ENCODE data around the gene RFTN1.
A peak's percentile ranks its signal among the peaks of the same experiment; 100 is the strongest.

The RFTN1 gene

GRCh38 chr3:16502347-16502908, 11.1 kb downstream of the RFTN1 start:
- Histone ChIP-seq H4K8ac (ENCODE audit: low read depth, low read length) (no peak overlapping the region), H2AK5ac (ENCODE audit: low read depth, low read length) (no peak overlapping the region), H3K18ac (ENCODE audit: low read length) (peak overlapping the region; percentile 11), H3K14ac (ENCODE audit: low read length) (no peak overlapping the region), H3K79me1 (ENCODE audit: low read depth, low read length) (no peaks in the 10 kb centered on the region), H3K36me3 (replicated peaks in 1 of 2; ENCODE audit: control insufficient read depth in 2 of 2, insufficient read depth in 2 of 2, low read length in 2 of 2) (no peaks in the 10 kb centered on the region), H4K91ac (ENCODE audit: low read depth, low read length, poor library complexity) (no peak overlapping the region), H2BK15ac (ENCODE audit: low read length) (peak overlapping the region; percentile 50), H3K4ac (ENCODE audit: low read length) (no peak overlapping the region), H3K27ac (replicated peaks; ENCODE audit: low read length) (no peak overlapping the region), H3K9ac (ENCODE audit: low read depth, low read length, poor library complexity) (no peak overlapping the region), H3K9me3 (replicated peaks in 1 of 2; ENCODE audit: control insufficient read depth in 2 of 2, insufficient read depth in 1 of 2, low read depth in 1 of 2, low read length in 2 of 2) (peaks cover 0 to 4% of the 10 kb centered on the region in 2 donors), H3K4me2 (ENCODE audit: insufficient read depth, low read length, poor library complexity, severe bottlenecking) (no peak overlapping the region), H2AFZ (ENCODE audit: low read length) (no peak overlapping the region), H2BK120ac (ENCODE audit: low read depth, low read length) (no peak overlapping the region), H3K4me3 (ENCODE audit: low read length in 2 of 2) (no peak overlapping the region), H2BK5ac (ENCODE audit: low read length) (no peak overlapping the region), H2BK12ac (ENCODE audit: low read length) (no peak overlapping the region), H3K23ac (ENCODE audit: low read depth, low read length, poor library complexity) (no peak overlapping the region), H3K27me3 (ENCODE audit: control insufficient read depth in 3 of 3, insufficient read depth in 3 of 3, low read depth in 1 of 3, low read length in 3 of 3) (no peaks in the 10 kb centered on the region), H3K4me1 (ENCODE audit: control insufficient read depth in 2 of 2, insufficient read depth in 1 of 2, low read depth in 1 of 2, low read length in 2 of 2) (peaks cover 4 to 9% of the 10 kb centered on the region in 2 donors)
- no peak for DNase-seq (ENCODE audit: low spot score)
- WGBS, 2 donors (ENCODE audit: extremely low coverage in 2 of 2, insufficient read length in 2 of 2, insufficient replicate concordance in 1 of 2) = no CpG with 5 or more reads among the region's 7 CpGs

- H3K4me2 ChIP-seq (ENCODE audit: insufficient read depth, low read length, poor library complexity, severe bottlenecking) = no peak overlapping the region
- no peak overlapping the region for H4K91ac ChIP-seq (ENCODE audit: low read depth, low read length, poor library complexity)
- H3K14ac ChIP-seq (ENCODE audit: low read length) = no peak overlapping the region
- H2AK5ac ChIP-seq (ENCODE audit: low read depth, low read length) = no peak overlapping the region
- H3K18ac ChIP-seq (ENCODE audit: low read length) = no peak overlapping the region
- no peak overlapping the region for H2BK15ac ChIP-seq (ENCODE audit: low read length)
- no peaks in the 10 kb centered on the region for H3K36me3 ChIP-seq (replicated peaks in 1 of 2; ENCODE audit: control insufficient read depth in 2 of 2, insufficient read depth in 2 of 2, low read length in 2 of 2)
- no peak for DNase-seq (ENCODE audit: low spot score)
- H4K8ac ChIP-seq (ENCODE audit: low read depth, low read length) = no peak overlapping the region
- no peaks in the 10 kb centered on the region for H3K79me1 ChIP-seq (ENCODE audit: low read depth, low read length)
- H3K27ac ChIP-seq (replicated peaks; ENCODE audit: low read length) = no peak overlapping the region
- H3K23ac ChIP-seq (ENCODE audit: low read depth, low read length, poor library complexity) = no peak overlapping the region
- H2AFZ ChIP-seq (ENCODE audit: low read length) = no peak overlapping the region
- no peaks in the 10 kb centered on the region for H3K27me3 ChIP-seq (ENCODE audit: control insufficient read depth in 3 of 3, insufficient read depth in 3 of 3, low read depth in 1 of 3, low read length in 3 of 3)
- no CpG with 5 or more reads among the region's 4 CpGs for WGBS, 2 donors (ENCODE audit: extremely low coverage in 2 of 2, insufficient read length in 2 of 2, insufficient replicate concordance in 1 of 2)
- H3K9me3 ChIP-seq (replicated peaks in 1 of 2; ENCODE audit: control insufficient read depth in 2 of 2, insufficient read depth in 1 of 2, low read depth in 1 of 2, low read length in 2 of 2) = peaks cover 0 to 5% of the 10 kb centered on the region in 2 donors
- no peak overlapping the region for H2BK5ac ChIP-seq (ENCODE audit: low read length)
- no peak overlapping the region for H3K4me3 ChIP-seq (ENCODE audit: low read length in 2 of 2)
- H3K9ac ChIP-seq (ENCODE audit: low read depth, low read length, poor library complexity) = no peak overlapping the region
- no peak overlapping the region for H2BK120ac ChIP-seq (ENCODE audit: low read depth, low read length)
- H3K4ac ChIP-seq (ENCODE audit: low read length) = no peak overlapping the region
- H3K4me1 ChIP-seq (ENCODE audit: control insufficient read depth in 2 of 2, insufficient read depth in 1 of 2, low read depth in 1 of 2, low read length in 2 of 2) = peaks cover 4 to 9% of the 10 kb centered on the region in 2 donors
- H2BK12ac ChIP-seq (ENCODE audit: low read length) = no peak overlapping the region
Measured at GRCh38 chr3:16501376-16501775, 12.1 kb downstream of the RFTN1 start.

- DNase-seq (ENCODE audit: low spot score) = no peak
- Histone ChIP-seq H2AK5ac (ENCODE audit: low read depth, low read length) (no peak overlapping the region), H2BK120ac (ENCODE audit: low read depth, low read length) (no peak overlapping the region), H3K23ac (ENCODE audit: low read depth, low read length, poor library complexity) (no peak overlapping the region), H2BK15ac (ENCODE audit: low read length) (no peak overlapping the region), H3K36me3 (replicated peaks in 1 of 2; ENCODE audit: control insufficient read depth in 2 of 2, insufficient read depth in 2 of 2, low read length in 2 of 2) (no peaks in the 10 kb centered on the region), H3K9me3 (replicated peaks in 1 of 2; ENCODE audit: control insufficient read depth in 2 of 2, insufficient read depth in 1 of 2, low read depth in 1 of 2, low read length in 2 of 2) (peaks cover 2 to 9% of the 10 kb centered on the region in 2 donors), H3K18ac (ENCODE audit: low read length) (no peak overlapping the region), H2AFZ (ENCODE audit: low read length) (no peak overlapping the region), H3K79me1 (ENCODE audit: low read depth, low read length) (no peaks in the 10 kb centered on the region), H3K4me2 (ENCODE audit: insufficient read depth, low read length, poor library complexity, severe bottlenecking) (no peak overlapping the region), H4K8ac (ENCODE audit: low read depth, low read length) (no peak overlapping the region), H3K4me1 (ENCODE audit: control insufficient read depth in 2 of 2, insufficient read depth in 1 of 2, low read depth in 1 of 2, low read length in 2 of 2) (peaks cover 4 to 9% of the 10 kb centered on the region in 2 donors), H2BK12ac (ENCODE audit: low read length) (no peak overlapping the region), H2BK5ac (ENCODE audit: low read length) (no peak overlapping the region), H3K27me3 (ENCODE audit: control insufficient read depth in 3 of 3, insufficient read depth in 3 of 3, low read depth in 1 of 3, low read length in 3 of 3) (no peaks in the 10 kb centered on the region), H3K4ac (ENCODE audit: low read length) (no peak overlapping the region), H3K27ac (replicated peaks; ENCODE audit: low read length) (no peak overlapping the region), H4K91ac (ENCODE audit: low read depth, low read length, poor library complexity) (no peak overlapping the region), H3K9ac (ENCODE audit: low read depth, low read length, poor library complexity) (no peak overlapping the region), H3K14ac (ENCODE audit: low read length) (no peak overlapping the region), H3K4me3 (ENCODE audit: low read length in 2 of 2) (no peak overlapping the region)
- WGBS, 2 donors (ENCODE audit: extremely low coverage in 2 of 2, insufficient read length in 2 of 2, insufficient replicate concordance in 1 of 2) = no CpG with 5 or more reads among the region's 12 CpGs
Measured at GRCh38 chr3:16500911-16501310, 12.6 kb downstream of the RFTN1 start.

- H2AK5ac ChIP-seq (ENCODE audit: low read depth, low read length) = no peak overlapping the region
- peaks cover 2 to 9% of the 10 kb centered on the region in 2 donors for H3K9me3 ChIP-seq (replicated peaks in 1 of 2; ENCODE audit: control insufficient read depth in 2 of 2, insufficient read depth in 1 of 2, low read depth in 1 of 2, low read length in 2 of 2)
- no peak overlapping the region for H2BK5ac ChIP-seq (ENCODE audit: low read length)
- no peak overlapping the region for H3K4me2 ChIP-seq (ENCODE audit: insufficient read depth, low read length, poor library complexity, severe bottlenecking)
- H3K4me1 ChIP-seq (ENCODE audit: control insufficient read depth in 2 of 2, insufficient read depth in 1 of 2, low read depth in 1 of 2, low read length in 2 of 2) = peaks cover 4 to 9% of the 10 kb centered on the region in 2 donors
- no peak for DNase-seq (ENCODE audit: low spot score)
- H3K79me1 ChIP-seq (ENCODE audit: low read depth, low read length) = no peaks in the 10 kb centered on the region
- H2BK15ac ChIP-seq (ENCODE audit: low read length) = no peak overlapping the region
- H3K14ac ChIP-seq (ENCODE audit: low read length) = no peak overlapping the region
- H3K27ac ChIP-seq (replicated peaks; ENCODE audit: low read length) = no peak overlapping the region
- no peaks in the 10 kb centered on the region for H3K27me3 ChIP-seq (ENCODE audit: control insufficient read depth in 3 of 3, insufficient read depth in 3 of 3, low read depth in 1 of 3, low read length in 3 of 3)
- H2BK12ac ChIP-seq (ENCODE audit: low read length) = no peak overlapping the region
- H3K23ac ChIP-seq (ENCODE audit: low read depth, low read length, poor library complexity) = no peak overlapping the region
- H3K36me3 ChIP-seq (replicated peaks in 1 of 2; ENCODE audit: control insufficient read depth in 2 of 2, insufficient read depth in 2 of 2, low read length in 2 of 2) = no peaks in the 10 kb centered on the region
- no peak overlapping the region for H2AFZ ChIP-seq (ENCODE audit: low read length)
- no peak overlapping the region for H2BK120ac ChIP-seq (ENCODE audit: low read depth, low read length)
- no peak overlapping the region for H3K18ac ChIP-seq (ENCODE audit: low read length)
- WGBS, 2 donors (ENCODE audit: extremely low coverage in 2 of 2, insufficient read length in 2 of 2, insufficient replicate concordance in 1 of 2) = no CpG with 5 or more reads among the region's 1 CpG
- H3K4ac ChIP-seq (ENCODE audit: low read length) = no peak overlapping the region
- H3K9ac ChIP-seq (ENCODE audit: low read depth, low read length, poor library complexity) = no peak overlapping the region
- no peak overlapping the region for H3K4me3 ChIP-seq (ENCODE audit: low read length in 2 of 2)
- H4K91ac ChIP-seq (ENCODE audit: low read depth, low read length, poor library complexity) = no peak overlapping the region
- H4K8ac ChIP-seq (ENCODE audit: low read depth, low read length) = no peak overlapping the region
Measured at GRCh38 chr3:16500093-16500492, 13.4 kb downstream of the RFTN1 start.

Measured in neuronal stem cell (in vitro differentiated cells).